Neural cell (in vitro differentiated cells): ENCODE results near the gene COX10. TPM values are rescaled to one million over a fixed set of nuclear protein-coding genes. Genes with fewer than 3 reads are reported as not detected.

ENCODE experiments used
- H2AFZ ChIP-seq: fragments of 200-600, 300-800 bp; sonication (generic), shearing (Covaris generic); 2 replicates; pipeline ENCODE4 v1.6.0; 2014; ENCODE audit warnings: low read depth, mild to moderate bottlenecking, antibody characterized with exemption, low read length, moderate library complexity
- H3F3A ChIP-seq: fragments of 200-600 bp; shearing (Covaris generic); 2 replicates; pipeline ENCODE4 v1.6.1; 2016; ENCODE audit warnings: mild to moderate bottlenecking, moderate library complexity, mixed read lengths, antibody characterized with exemption, low read length; ENCODE audit not compliant: insufficient read depth, poor library complexity, severe bottlenecking
- H3K27ac ChIP-seq: fragments of 200-600, 300-800 bp; sonication (generic), shearing (Covaris generic); 2 replicates; pipeline ENCODE4 v1.5.1; 2014; ENCODE audit warnings: mild to moderate bottlenecking, low read length, moderate library complexity
- H3K27me3 ChIP-seq: fragments of 300-800, 200-600 bp; sonication (generic), shearing (Covaris generic); 2 replicates; pipeline ENCODE4 v1.6.0; 2014; ENCODE audit warnings: mild to moderate bottlenecking, low read depth, low read length, moderate library complexity; ENCODE audit not compliant: insufficient read depth
- H3K36me3 ChIP-seq: fragments of 300-800, 200-600 bp; sonication (generic), shearing (Covaris generic); 2 replicates; pipeline ENCODE4 v1.5.1; 2014; ENCODE audit warnings: mild to moderate bottlenecking, antibody characterized with exemption, low read length, moderate library complexity; ENCODE audit not compliant: insufficient read depth
- H3K4me2 ChIP-seq: fragments of 300-800, 200-600 bp; sonication (generic), shearing (Covaris generic); 2 replicates; pipeline ENCODE4 v1.6.0; 2014; ENCODE audit warnings: mild to moderate bottlenecking, low read length
- H3K4me3 ChIP-seq: fragments of 300-800, 200-600 bp; sonication (generic), shearing (Covaris generic); 2 replicates; pipeline ENCODE4 v1.5.1; 2014; ENCODE audit warnings: mild to moderate bottlenecking, low read length, moderate library complexity
- H3K79me2 ChIP-seq: fragments of 200-600 bp; shearing (Covaris generic); replicated peaks from 2 replicates; pipeline ENCODE4 v1.6.0; 2014; ENCODE audit warnings: mild to moderate bottlenecking, low read length, moderate library complexity; ENCODE audit not compliant: insufficient read depth
- H3K9ac ChIP-seq: fragments of 300-800, 200-600 bp; sonication (generic), shearing (Covaris generic); 2 replicates; pipeline ENCODE4 v1.6.1; 2016; ENCODE audit warnings: mild to moderate bottlenecking, low read length, mixed read lengths
- H3K9me2 ChIP-seq: fragments of 200-600 bp; shearing (Covaris generic); 2 replicates; pipeline ENCODE4 v1.6.1; 2016; ENCODE audit warnings: mild to moderate bottlenecking, low read length, mixed read lengths; ENCODE audit not compliant: insufficient read depth
- H3K9me3 ChIP-seq: fragments of 200-600, 300-800 bp; sonication (generic), shearing (Covaris generic); 2 replicates; pipeline ENCODE4 v1.6.1; 2016; ENCODE audit warnings: mild to moderate bottlenecking, mixed run types, low read length, moderate library complexity, mixed read lengths
- H4K20me1 ChIP-seq: fragments of 200-600 bp; shearing (Covaris generic); 2 replicates; pipeline ENCODE4 v1.6.1; 2016; ENCODE audit warnings: mild to moderate bottlenecking, mixed run types; ENCODE audit not compliant: insufficient read depth
- CTCF ChIP-seq: fragments of 450-650 bp; IDR thresholded peaks from 2 replicates; pipeline ENCODE4 v1.5.1; 2014; ENCODE audit warnings: antibody characterized with exemption, mild to moderate bottlenecking, moderate library complexity; ENCODE audit not compliant: poor library complexity, severe bottlenecking
- EP300 ChIP-seq: fragments of 450-650 bp; conservative IDR thresholded peaks from 2 replicates; pipeline ENCODE4 v1.6.1; 2014; ENCODE audit warnings: antibody characterized with exemption, mild to moderate bottlenecking, moderate library complexity; ENCODE audit not compliant: poor library complexity, severe bottlenecking
- EZH2 ChIP-seq: fragments of 200-600, 300-800 bp; shearing (Covaris generic), sonication (generic); IDR thresholded peaks from 2 replicates; pipeline ENCODE4 v1.6.1; 2014; ENCODE audit warnings: antibody characterized with exemption, low read length, borderline replicate concordance, mild to moderate bottlenecking; ENCODE audit not compliant: insufficient read depth, poor library complexity, severe bottlenecking
- MXI1 ChIP-seq: fragments of 450-650 bp; conservative IDR thresholded peaks from 2 replicates; pipeline ENCODE4 v1.6.1; 2014; ENCODE audit warnings: antibody characterized with exemption, mild to moderate bottlenecking; ENCODE audit not compliant: poor library complexity, severe bottlenecking
- POLR2AphosphoS5 ChIP-seq: IDR thresholded peaks from 2 replicates; pipeline ENCODE4 v1.6.1; 2012
- REST ChIP-seq: IDR thresholded peaks from 2 replicates; pipeline ENCODE4 v1.6.1; 2012; ENCODE audit warnings: borderline replicate concordance
- SMC3 ChIP-seq: fragments of 450-650 bp; conservative IDR thresholded peaks from 2 replicates; pipeline ENCODE4 v1.6.1; 2014; ENCODE audit warnings: antibody characterized with exemption, mild to moderate bottlenecking, moderate library complexity; ENCODE audit not compliant: poor library complexity
- polyA plus RNA-seq: library from polyadenylated mRNA; depleted of rRNA; stranded (reverse); fragments of >200 nt; gene quantifications from 2 replicates; pipeline ENCODE4 v1.2.3, GENCODE V29; 2014

Gene COX10
- polyA plus RNA-seq, 1 donor from 2014 or later: 7.2 TPM

- H3K27ac ChIP-seq: peak overlapping the region; percentile 20
- no peaks in the 10 kb centered on the region for H3K27me3 ChIP-seq
- H3K36me3 ChIP-seq: no peaks in the 10 kb centered on the region
- TF ChIP-seq EP300 (peak; percentile 52), EZH2 (no peak), POLR2AphosphoS5 (peak; percentile 58)
- H4K20me1 ChIP-seq: no peaks in the 10 kb centered on the region
- H2AFZ ChIP-seq: no peak overlapping the region
- H3K9me2 ChIP-seq: no peaks in the 10 kb centered on the region
- no peaks in the 10 kb centered on the region for H3F3A ChIP-seq
- H3K9ac ChIP-seq: no peak overlapping the region
- H3K4me3 ChIP-seq: peak overlapping the region; percentile 2
- no peaks in the 10 kb centered on the region for H3K79me2 ChIP-seq
- no peaks in the 10 kb centered on the region for H3K9me3 ChIP-seq
- H3K4me2 ChIP-seq: no peak overlapping the region
These were observed 37.1 kb upstream of the COX10 start for GRCh38 chr17:14032234-14032633.

GRCh38 chr17:14033166-14033565, 36.1 kb upstream of the COX10 start:
- Histone ChIP-seq H3K27me3 (no peaks in the 10 kb centered on the region), H3K27ac (peak overlapping the region; percentile 20), H3K4me3 (no peak overlapping the region), H3K9me2 (no peaks in the 10 kb centered on the region), H2AFZ (no peak overlapping the region), H3K9ac (no peak overlapping the region), H3K79me2 (no peaks in the 10 kb centered on the region), H3F3A (no peaks in the 10 kb centered on the region), H3K36me3 (no peaks in the 10 kb centered on the region), H4K20me1 (no peaks in the 10 kb centered on the region), H3K4me2 (no peak overlapping the region), H3K9me3 (no peaks in the 10 kb centered on the region)
- TF ChIP-seq CTCF (no peak), MXI1 (no peak), REST (no peak), EP300 (no peak)

- no peaks in the 10 kb centered on the region for H3K27me3 ChIP-seq
- H3K9ac ChIP-seq: no peak overlapping the region
- H3K79me2 ChIP-seq: no peaks in the 10 kb centered on the region
- no peak overlapping the region for H3K4me2 ChIP-seq
- H3K4me3 ChIP-seq: no peak overlapping the region
- H3K9me2 ChIP-seq: no peaks in the 10 kb centered on the region
- H2AFZ ChIP-seq: no peak overlapping the region
- no peaks in the 10 kb centered on the region for H3K9me3 ChIP-seq
- no peaks in the 10 kb centered on the region for H3F3A ChIP-seq
- H3K27ac ChIP-seq: no peak overlapping the region
- H3K36me3 ChIP-seq: no peaks in the 10 kb centered on the region
- no peaks in the 10 kb centered on the region for H4K20me1 ChIP-seq
- TF ChIP-seq SMC3: no peak
- TF ChIP-seq EZH2: no peak
- TF ChIP-seq POLR2AphosphoS5: no peak
- TF ChIP-seq EP300: no peak
- TF ChIP-seq MXI1: no peak
These were observed 31.9 kb upstream of the COX10 start for GRCh38 chr17:14037453-14037852.
